ENCODE data around the gene CACNA1A.

DNA sequence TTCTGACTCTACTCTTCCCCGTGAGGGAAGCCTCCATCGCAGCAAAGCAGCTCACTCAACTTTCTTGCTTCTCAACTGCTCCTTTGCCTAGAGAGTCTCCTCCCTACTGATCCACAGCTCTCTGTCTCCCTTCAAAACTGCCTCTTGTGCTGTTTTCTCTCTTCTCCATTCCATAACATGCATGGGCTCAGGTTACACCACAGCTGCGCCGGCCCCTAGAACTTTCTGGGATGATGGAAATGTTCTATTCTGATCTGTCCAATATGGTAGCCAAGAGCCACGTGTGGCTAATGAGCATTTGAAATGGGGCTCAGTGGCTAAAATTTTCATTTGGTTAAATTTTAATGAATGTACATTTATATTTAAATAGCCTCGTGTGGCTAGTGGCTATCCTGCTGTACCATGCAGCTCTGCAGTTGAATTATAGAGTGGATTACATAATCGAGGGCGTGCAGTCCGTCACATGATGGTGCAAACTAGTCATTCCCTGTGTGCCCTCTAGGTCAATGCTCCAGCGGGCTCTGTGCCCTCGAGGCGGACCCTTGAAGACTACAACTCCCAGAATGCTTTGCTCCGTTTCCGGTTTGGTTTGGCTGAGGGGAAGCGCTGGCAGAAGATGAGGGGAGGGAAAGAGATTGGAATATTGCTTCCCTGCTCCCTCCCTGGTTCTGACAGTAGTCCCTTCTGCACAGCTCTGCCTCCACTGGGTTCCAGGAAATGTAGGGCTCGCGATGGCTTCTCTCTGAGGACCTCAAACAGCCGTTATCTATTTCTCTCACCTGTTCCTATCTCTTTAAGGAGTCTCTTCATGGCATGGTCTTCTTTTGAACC is 109.8 kb downstream of the CACNA1A start:
- TF ChIP-seq, protein P1, sequence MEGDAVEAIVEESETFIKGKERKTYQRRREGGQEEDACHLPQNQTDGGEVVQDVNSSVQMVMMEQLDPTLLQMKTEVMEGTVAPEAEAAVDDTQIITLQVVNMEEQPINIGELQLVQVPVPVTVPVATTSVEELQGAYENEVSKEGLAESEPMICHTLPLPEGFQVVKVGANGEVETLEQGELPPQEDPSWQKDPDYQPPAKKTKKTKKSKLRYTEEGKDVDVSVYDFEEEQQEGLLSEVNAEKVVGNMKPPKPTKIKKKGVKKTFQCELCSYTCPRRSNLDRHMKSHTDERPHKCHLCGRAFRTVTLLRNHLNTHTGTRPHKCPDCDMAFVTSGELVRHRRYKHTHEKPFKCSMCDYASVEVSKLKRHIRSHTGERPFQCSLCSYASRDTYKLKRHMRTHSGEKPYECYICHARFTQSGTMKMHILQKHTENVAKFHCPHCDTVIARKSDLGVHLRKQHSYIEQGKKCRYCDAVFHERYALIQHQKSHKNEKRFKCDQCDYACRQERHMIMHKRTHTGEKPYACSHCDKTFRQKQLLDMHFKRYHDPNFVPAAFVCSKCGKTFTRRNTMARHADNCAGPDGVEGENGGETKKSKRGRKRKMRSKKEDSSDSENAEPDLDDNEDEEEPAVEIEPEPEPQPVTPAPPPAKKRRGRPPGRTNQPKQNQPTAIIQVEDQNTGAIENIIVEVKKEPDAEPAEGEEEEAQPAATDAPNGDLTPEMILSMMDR (IDR thresholded peaks at IDR 0.05; ENCODE audit: low read length) = no peak
- TF ChIP-seq EZH2 (optimal IDR thresholded peaks at IDR 0.05; ENCODE audit: low read depth, low read length) = no peak
- TF ChIP-seq EZH2phosphoT487 (IDR thresholded peaks at IDR 0.05; ENCODE audit: low read length) = no peak

All from MM.1S (cell line).